ENCODE results near the gene LINGO3. TPM values are rescaled to one million over a fixed set of nuclear protein-coding genes. Genes with fewer than 3 reads are reported as not detected.

LINGO3 gene
- total and polyA plus RNA-seq, 10 of the 15 experiments (the other 5 are each of a cell fraction or from before 2014, with no cell fraction given), result 0.09 to 2.0 (median 0.40) TPM; not detected in 5

GRCh38 chr19:2259336-2259735 is 48.6 kb downstream of the LINGO3 start:
- in situ Hi-C loops (cut with MboI), result no loop called here
- Histone ChIP-seq H3K27me3 (replicated peaks in 1 of 2; ENCODE audit: control insufficient read depth in 2 of 2, insufficient read depth in 2 of 2, low read length in 1 of 2) (no peaks in the 10 kb centered on the region; a peak in 1 of 4 replicates), H3K9ac (ENCODE audit: control insufficient read depth, insufficient read depth, low read length) (no peak overlapping the region), H3K36me3 (ENCODE audit: control insufficient read depth in 2 of 2, insufficient read depth in 2 of 2, low read length in 1 of 2) (no peaks in the 10 kb centered on the region), H3K4me3 (no peak overlapping the region), H3K4me2 (ENCODE audit: control insufficient read depth, insufficient read depth) (no peak overlapping the region), H3K9me3 (replicated peaks; ENCODE audit: control insufficient read depth, insufficient read depth, low read length) (no peaks in the 10 kb centered on the region), H3K4me1 (ENCODE audit: control insufficient read depth, insufficient read depth, low read length) (peaks cover 19% of the 10 kb centered on the region), H2AFZ (ENCODE audit: control insufficient read depth, low read depth, low read length) (no peak overlapping the region), H3K27ac (ENCODE audit: control insufficient read depth, insufficient read depth) (no peak overlapping the region), H4K20me1 (ENCODE audit: control insufficient read depth, insufficient read depth) (no peaks in the 10 kb centered on the region), H3K79me2 (ENCODE audit: control insufficient read depth, insufficient read depth, low read length) (no peaks in the 10 kb centered on the region)
- ChIA-PET POLR2A (interaction anchor here (0.6 to 4.7 kb wide), 7 partner anchors 12 to 177 kb away, joined by 3 to 54 read pairs (median 8); no protein-coding TSS in a partner anchor), SMC1A (ENCODE audit: uncharacterized antibody, unreplicated experiment) (interaction anchor here (1.3 to 3.5 kb wide), 4 partner anchors 11 to 88 kb away, joined by 3 to 39 read pairs (median 8); no protein-coding TSS in a partner anchor), CTCF (interaction anchor here (0.6 to 6.7 kb wide), 5 partner anchors 15 to 104 kb away, joined by 5 to 130 read pairs (median 17); no protein-coding TSS in a partner anchor), RAD21 (ENCODE audit: unreplicated experiment) (interaction anchor here (0.6 to 5.4 kb wide), 5 partner anchors 13 to 133 kb away, joined by 3 to 72 read pairs (median 4); partner anchors contain the start of gene SF3A2)
- intact Hi-C loops (cut with micrococcal nuclease; ENCODE audit: unreplicated experiment), result no loop called here
- TF ChIP-seq, protein P1, sequence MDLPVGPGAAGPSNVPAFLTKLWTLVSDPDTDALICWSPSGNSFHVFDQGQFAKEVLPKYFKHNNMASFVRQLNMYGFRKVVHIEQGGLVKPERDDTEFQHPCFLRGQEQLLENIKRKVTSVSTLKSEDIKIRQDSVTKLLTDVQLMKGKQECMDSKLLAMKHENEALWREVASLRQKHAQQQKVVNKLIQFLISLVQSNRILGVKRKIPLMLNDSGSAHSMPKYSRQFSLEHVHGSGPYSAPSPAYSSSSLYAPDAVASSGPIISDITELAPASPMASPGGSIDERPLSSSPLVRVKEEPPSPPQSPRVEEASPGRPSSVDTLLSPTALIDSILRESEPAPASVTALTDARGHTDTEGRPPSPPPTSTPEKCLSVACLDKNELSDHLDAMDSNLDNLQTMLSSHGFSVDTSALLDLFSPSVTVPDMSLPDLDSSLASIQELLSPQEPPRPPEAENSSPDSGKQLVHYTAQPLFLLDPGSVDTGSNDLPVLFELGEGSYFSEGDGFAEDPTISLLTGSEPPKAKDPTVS (IDR thresholded peaks at IDR 0.05; ENCODE audit: low read depth, low read length), result peak; percentile 58; the same call in 1 of the 2 replicates
- no peak for TF ChIP-seq MYC (IDR thresholded peaks at IDR 0.05; ENCODE audit: insufficient read depth, insufficient read length, insufficient replicate concordance, low read length, severe bottlenecking)
- DNase-seq (ENCODE audit: low read depth, low spot score) (no peak), FAIRE-seq (no peak), ATAC-seq (no peak)
- WGBS (ENCODE audit: insufficient coverage, insufficient replicate concordance, low lambda C conversion rate, missing lambda C conversion rate), result 82% methylated on average over 4 of the region's 5 CpGs
- BruUV-seq (replicated peaks), result no TSS peak

Other genes with a start within 250 kb of the LINGO3 start
Only the 7 nearest of the 15 such genes appear.
- 41.5 and 49.3 TPM in 2 replicates for gene SF3A2, start 71.3 kb downstream of the LINGO3 start, total RNA-seq (2014; rRNA removed)
- 12.3 and 15.6 TPM in 2 replicates for gene SF3A2, start 71.3 kb downstream of the LINGO3 start, total RNA-seq (2014; rRNA removed; fragmentation: Illumina TruSeq; extraction: Trizol)
- gene SF3A2, start 71.3 kb downstream of the LINGO3 start, total RNA-seq (2021), result 132 and 143 TPM in 2 replicates
- 3.3 and 5.4 TPM in 2 replicates for gene SF3A2, start 71.3 kb downstream of the LINGO3 start, polyA plus RNA-seq (2011; rRNA removed)
- 2.4 and 26.9 TPM in 2 replicates for gene SF3A2, start 71.3 kb downstream of the LINGO3 start, polyA plus RNA-seq (2014; fragmentation: Illumina TruSeq; extraction: Trizol)
- gene SF3A2, start 71.3 kb downstream of the LINGO3 start, polyA plus RNA-seq (2014; fragmentation: Nextera tagmentation; extraction: Ambion mirVana), result under 1 TPM; 0.33 to 0.55 TPM
- gene SF3A2, start 71.3 kb downstream of the LINGO3 start, polyA plus RNA-seq (2014; rRNA removed), result 36.2 and 61.3 TPM in 2 replicates
- gene SF3A2, start 71.3 kb downstream of the LINGO3 start, polyA plus RNA-seq (2016; fragmentation: Nextera tagmentation; extraction: Ambion mirVana), result 10 to 100 TPM; 34.4 to 39.7 TPM
- gene AMH, start 58.8 kb downstream of the LINGO3 start, total RNA-seq (2014; rRNA removed), result 1.4 and 1.7 TPM in 2 replicates
- 0.18 TPM in 1 of 2 replicates, not detected in the other for gene AMH, start 58.8 kb downstream of the LINGO3 start, total RNA-seq (2014; rRNA removed; fragmentation: Illumina TruSeq; extraction: Trizol)
- 2.1 and 3.5 TPM in 2 replicates for gene AMH, start 58.8 kb downstream of the LINGO3 start, total RNA-seq (2021)
- 0.20 and 0.22 TPM in 2 replicates for gene AMH, start 58.8 kb downstream of the LINGO3 start, polyA plus RNA-seq (2011; rRNA removed)
- gene AMH, start 58.8 kb downstream of the LINGO3 start, polyA plus RNA-seq (2014; fragmentation: Illumina TruSeq; extraction: Trizol), result not detected in 2 replicates
- gene AMH, start 58.8 kb downstream of the LINGO3 start, polyA plus RNA-seq (2014; fragmentation: Nextera tagmentation; extraction: Ambion mirVana), result not detected
- 2.6 TPM in 2 replicates for gene AMH, start 58.8 kb downstream of the LINGO3 start, polyA plus RNA-seq (2014; rRNA removed)
- under 1 TPM in 1 of 2 experiments, not detected in 1; 0.17 TPM for gene AMH, start 58.8 kb downstream of the LINGO3 start, polyA plus RNA-seq (2016; fragmentation: Nextera tagmentation; extraction: Ambion mirVana)
- not detected in 2 replicates for gene JSRP1, start 51.7 kb downstream of the LINGO3 start, total RNA-seq (2014; rRNA removed)
- not detected in 2 replicates for gene JSRP1, start 51.7 kb downstream of the LINGO3 start, total RNA-seq (2014; rRNA removed; fragmentation: Illumina TruSeq; extraction: Trizol)
- 0.41 and 0.43 TPM in 2 replicates for gene JSRP1, start 51.7 kb downstream of the LINGO3 start, total RNA-seq (2021)
- not detected in 2 replicates for gene JSRP1, start 51.7 kb downstream of the LINGO3 start, polyA plus RNA-seq (2011; rRNA removed)
- gene JSRP1, start 51.7 kb downstream of the LINGO3 start, polyA plus RNA-seq (2014; fragmentation: Illumina TruSeq; extraction: Trizol), result not detected in 2 replicates
- gene JSRP1, start 51.7 kb downstream of the LINGO3 start, polyA plus RNA-seq (2014; fragmentation: Nextera tagmentation; extraction: Ambion mirVana), result not detected
- gene JSRP1, start 51.7 kb downstream of the LINGO3 start, polyA plus RNA-seq (2014; rRNA removed), result 0.14 TPM in 1 of 2 replicates, not detected in the other
- under 1 TPM; 0.49 to 0.91 TPM for gene JSRP1, start 51.7 kb downstream of the LINGO3 start, polyA plus RNA-seq (2016; fragmentation: Nextera tagmentation; extraction: Ambion mirVana)
- not detected in 2 replicates for gene PEAK3, start 26.0 kb downstream of the LINGO3 start, total RNA-seq (2014; rRNA removed)
- not detected in 2 replicates for gene PEAK3, start 26.0 kb downstream of the LINGO3 start, total RNA-seq (2014; rRNA removed; fragmentation: Illumina TruSeq; extraction: Trizol)
- 0.10 and 0.13 TPM in 2 replicates for gene PEAK3, start 26.0 kb downstream of the LINGO3 start, total RNA-seq (2021)
- 0.03 TPM in 1 of 2 replicates, not detected in the other for gene PEAK3, start 26.0 kb downstream of the LINGO3 start, polyA plus RNA-seq (2011; rRNA removed)
- gene PEAK3, start 26.0 kb downstream of the LINGO3 start, polyA plus RNA-seq (2014; fragmentation: Illumina TruSeq; extraction: Trizol), result not detected in 2 replicates
- not detected for gene PEAK3, start 26.0 kb downstream of the LINGO3 start, polyA plus RNA-seq (2014; fragmentation: Nextera tagmentation; extraction: Ambion mirVana)
- not detected in 2 replicates for gene PEAK3, start 26.0 kb downstream of the LINGO3 start, polyA plus RNA-seq (2014; rRNA removed)
- gene PEAK3, start 26.0 kb downstream of the LINGO3 start, polyA plus RNA-seq (2016; fragmentation: Nextera tagmentation; extraction: Ambion mirVana), result under 1 TPM in 1 of 2 experiments, not detected in 1; 0.05 TPM
- 253 and 300 TPM in 2 replicates for gene LSM7, start 20.4 kb upstream of the LINGO3 start, total RNA-seq (2014; rRNA removed)
- 138 and 148 TPM in 2 replicates for gene LSM7, start 20.4 kb upstream of the LINGO3 start, total RNA-seq (2014; rRNA removed; fragmentation: Illumina TruSeq; extraction: Trizol)
- gene LSM7, start 20.4 kb upstream of the LINGO3 start, total RNA-seq (2021), result 205 and 211 TPM in 2 replicates
- 193 and 274 TPM in 2 replicates for gene LSM7, start 20.4 kb upstream of the LINGO3 start, polyA plus RNA-seq (2011; rRNA removed)
- 34.5 and 107 TPM in 2 replicates for gene LSM7, start 20.4 kb upstream of the LINGO3 start, polyA plus RNA-seq (2014; fragmentation: Illumina TruSeq; extraction: Trizol)
- 100 to 1,000 TPM in 1 of 2 experiments, 10 to 100 TPM in 1; 24.4 to 108 TPM for gene LSM7, start 20.4 kb upstream of the LINGO3 start, polyA plus RNA-seq (2014; fragmentation: Nextera tagmentation; extraction: Ambion mirVana)
- gene LSM7, start 20.4 kb upstream of the LINGO3 start, polyA plus RNA-seq (2014; rRNA removed), result 424 and 461 TPM in 2 replicates
- 100 to 1,000 TPM; 230 to 273 TPM for gene LSM7, start 20.4 kb upstream of the LINGO3 start, polyA plus RNA-seq (2016; fragmentation: Nextera tagmentation; extraction: Ambion mirVana)
- gene SPPL2B, start 20.5 kb upstream of the LINGO3 start, total RNA-seq (2014; rRNA removed), result 19.2 and 26.0 TPM in 2 replicates
- 6.4 and 7.8 TPM in 2 replicates for gene SPPL2B, start 20.5 kb upstream of the LINGO3 start, total RNA-seq (2014; rRNA removed; fragmentation: Illumina TruSeq; extraction: Trizol)
- gene SPPL2B, start 20.5 kb upstream of the LINGO3 start, total RNA-seq (2021), result 47.6 and 56.5 TPM in 2 replicates
- 7.6 and 10.6 TPM in 2 replicates for gene SPPL2B, start 20.5 kb upstream of the LINGO3 start, polyA plus RNA-seq (2011; rRNA removed)
- gene SPPL2B, start 20.5 kb upstream of the LINGO3 start, polyA plus RNA-seq (2014; fragmentation: Illumina TruSeq; extraction: Trizol), result 2.1 and 5.0 TPM in 2 replicates
- under 1 TPM; 0.29 to 0.40 TPM for gene SPPL2B, start 20.5 kb upstream of the LINGO3 start, polyA plus RNA-seq (2014; fragmentation: Nextera tagmentation; extraction: Ambion mirVana)
- 55.5 and 65.7 TPM in 2 replicates for gene SPPL2B, start 20.5 kb upstream of the LINGO3 start, polyA plus RNA-seq (2014; rRNA removed)
- gene SPPL2B, start 20.5 kb upstream of the LINGO3 start, polyA plus RNA-seq (2016; fragmentation: Nextera tagmentation; extraction: Ambion mirVana), result 10 to 100 TPM; 33.8 to 34.7 TPM
- not detected in 2 replicates for gene TMPRSS9, start 52.1 kb upstream of the LINGO3 start, total RNA-seq (2014; rRNA removed)
- gene TMPRSS9, start 52.1 kb upstream of the LINGO3 start, total RNA-seq (2014; rRNA removed; fragmentation: Illumina TruSeq; extraction: Trizol), result not detected in 2 replicates
- not detected in 2 replicates for gene TMPRSS9, start 52.1 kb upstream of the LINGO3 start, total RNA-seq (2021)
- not detected in 2 replicates for gene TMPRSS9, start 52.1 kb upstream of the LINGO3 start, polyA plus RNA-seq (2011; rRNA removed)
- not detected in 2 replicates for gene TMPRSS9, start 52.1 kb upstream of the LINGO3 start, polyA plus RNA-seq (2014; fragmentation: Illumina TruSeq; extraction: Trizol)
- not detected for gene TMPRSS9, start 52.1 kb upstream of the LINGO3 start, polyA plus RNA-seq (2014; fragmentation: Nextera tagmentation; extraction: Ambion mirVana)
- 0.09 TPM in 1 of 2 replicates, not detected in the other for gene TMPRSS9, start 52.1 kb upstream of the LINGO3 start, polyA plus RNA-seq (2014; rRNA removed)
- gene TMPRSS9, start 52.1 kb upstream of the LINGO3 start, polyA plus RNA-seq (2016; fragmentation: Nextera tagmentation; extraction: Ambion mirVana), result under 1 TPM in 1 of 2 experiments, not detected in 1; 0.24 TPM

Data from GM12878 (cell line).